PC-9 (cell line): ENCODE results near the gene UPB1. TPM values are rescaled to one million over a fixed set of nuclear protein-coding genes. Genes with fewer than 3 reads are reported as not detected.

ENCODE experiments used
- BruUV-seq: library from RNA; stranded (reverse); fragments of 400-500 nt; replicated peaks from 2 replicates; lab custom pipeline; 2021; lab: Mats Ljungman, UMichigan
- CTCF ChIA-PET: fragments of 300-600 bp; sonication (Branson Sonifier 250); formaldehyde crosslinking; loops from one replicate; lab custom pipeline; 2022; ENCODE audit warnings: antibody characterized with exemption; lab: Charles Lee
- POLR2A ChIA-PET: fragments of 300-600 bp; sonication (Branson Sonifier 250); formaldehyde crosslinking; loops from one replicate; lab custom pipeline; 2022; ENCODE audit warnings: antibody characterized with exemption; ENCODE audit not compliant: unreplicated experiment; lab: Charles Lee
- DNase-seq, 2 experiments: peaks; one replicate each; pipeline versions ENCODE4 v3.0.0 to v3.0.0-alpha.2; 2015 to 2022; ENCODE audit warnings: mixed read lengths in 1 of 2
- H2AFZ ChIP-seq: fragments of 200-600 bp; sonication (generic); 2 replicates; pipeline ENCODE4 v1.8.1; 2017; ENCODE audit warnings: antibody characterized with exemption
- H3F3A ChIP-seq: fragments of 200-600 bp; sonication (generic); 2 replicates; pipeline ENCODE4 v1.8.1; 2017; ENCODE audit warnings: antibody characterized with exemption, mild to moderate bottlenecking, low read depth; ENCODE audit not compliant: insufficient read depth
- H3K27ac ChIP-seq: fragments of 200-600 bp; sonication (generic); 2 replicates; pipeline ENCODE4 v1.6.1; 2016; ENCODE audit warnings: mixed run types
- H3K27me3 ChIP-seq: fragments of 200-600 bp; sonication (generic); 2 replicates; pipeline ENCODE4 v1.6.1; 2016; ENCODE audit warnings: low read depth, mixed run types; ENCODE audit not compliant: insufficient read depth
- H3K36me3 ChIP-seq: fragments of 200-600 bp; sonication (generic); 2 replicates; pipeline ENCODE4 v1.6.1; 2016; ENCODE audit warnings: low read depth, mixed run types
- H3K4me1 ChIP-seq: fragments of 200-600 bp; sonication (generic); replicated peaks from 2 replicates; pipeline ENCODE4 v1.6.1; 2016; ENCODE audit warnings: mixed run types; ENCODE audit not compliant: insufficient read depth
- H3K4me2 ChIP-seq: fragments of 200-600 bp; sonication (generic); 2 replicates; pipeline ENCODE4 v1.6.1; 2017; ENCODE audit warnings: mixed run types
- H3K4me3 ChIP-seq: fragments of 200-600 bp; sonication (generic); 2 replicates; pipeline ENCODE4 v1.6.1; 2016; ENCODE audit warnings: mixed run types
- H3K79me2 ChIP-seq: fragments of 200-600 bp; sonication (generic); 2 replicates; pipeline ENCODE4 v1.6.1; 2017; ENCODE audit warnings: low read depth, mixed run types
- H3K9me2 ChIP-seq: fragments of 200-600 bp; sonication (generic); 2 replicates; pipeline ENCODE4 v1.8.1; 2017; ENCODE audit warnings: mild to moderate bottlenecking; ENCODE audit not compliant: insufficient read depth
- H3K9me3 ChIP-seq: fragments of 200-600 bp; sonication (generic); 2 replicates; pipeline ENCODE4 v1.8.1; 2016; ENCODE audit warnings: low read depth; ENCODE audit not compliant: insufficient read depth
- H4K20me1 ChIP-seq: fragments of 200-600 bp; sonication (generic); 2 replicates; pipeline ENCODE4 v1.8.1; 2017; ENCODE audit not compliant: insufficient read depth
- CTCF ChIP-seq: fragments of 200-600 bp; sonication (generic); conservative IDR thresholded peaks from 2 replicates; pipeline ENCODE4 v1.6.1; 2017; ENCODE audit warnings: mixed run types, antibody characterized with exemption, mild to moderate bottlenecking, moderate library complexity
- EZH2 ChIP-seq: fragments of 200-600 bp; sonication (generic); IDR thresholded peaks from 2 replicates; pipeline ENCODE4 v1.8.0; 2017; ENCODE audit warnings: antibody characterized with exemption, low read depth
- intact Hi-C: fragments of 100-400 bp; cut with micrococcal nuclease; formaldehyde crosslinking; loops from one replicate; pipeline ENCODE4 v1.10.0; 2022; ENCODE audit not compliant: unreplicated experiment
- total RNA-seq: library from RNA; stranded (reverse); gene quantifications from 2 replicates; pipeline ENCODE4 v1.2.3, GENCODE V29; 2021

Gene UPB1
- total RNA-seq, 1 experiment from 2014 or later = 0.17 TPM

GRCh38 chr22:24510637-24511625 lies 15.8 kb downstream of the UPB1 start:
- Histone ChIP-seq H3K9me3 (no peaks in the 10 kb centered on the region), H3K36me3 (no peaks in the 10 kb centered on the region), H3K4me1 (peaks cover 51% of the 10 kb centered on the region), H3F3A (peaks cover 44% of the 10 kb centered on the region), H3K4me2 (peak overlapping the region; percentile 35), H2AFZ (no peak overlapping the region), H4K20me1 (no peaks in the 10 kb centered on the region), H3K27me3 (no peaks in the 10 kb centered on the region), H3K9me2 (no peaks in the 10 kb centered on the region), H3K4me3 (no peak overlapping the region), H3K79me2 (no peaks in the 10 kb centered on the region), H3K27ac (no peak overlapping the region)
- ChIA-PET POLR2A (no interaction called here), CTCF (interaction anchor here (0.7 kb wide), 1 partner anchor 9 kb away, joined by 3 read pairs; no protein-coding TSS in a partner anchor)
- TF ChIP-seq EZH2 (no peak), CTCF (no peak)
- intact Hi-C loops = no loop called here
- no TSS peak for BruUV-seq
- no peak for DNase-seq

GRCh38 chr22:24512043-24512442 lies 16.9 kb downstream of the UPB1 start:
- POLR2A ChIA-PET = no interaction called here
- no TSS peak for BruUV-seq
- CTCF ChIA-PET = interaction anchor here (0.7 kb wide), 2 partner anchors 11 to 190 kb away, joined by 3 to 5 read pairs; no protein-coding TSS in a partner anchor

More at GRCh38 chr22:24512043-24512442, 16.9 kb downstream of the UPB1 start:
- no peak for DNase-seq
- TF ChIP-seq CTCF (no peak), EZH2 (no peak)
- no peaks in the 10 kb centered on the region for H3K9me2 ChIP-seq
- peak overlapping the region; percentile 3; the same call in 1 of the 2 replicates for H3K4me2 ChIP-seq
- H2AFZ ChIP-seq = no peak overlapping the region
- no peaks in the 10 kb centered on the region for H3K79me2 ChIP-seq
- peaks cover 44% of the 10 kb centered on the region for H3F3A ChIP-seq
- H3K9me3 ChIP-seq = no peaks in the 10 kb centered on the region
- no peaks in the 10 kb centered on the region for H3K27me3 ChIP-seq
- no peaks in the 10 kb centered on the region for H4K20me1 ChIP-seq
- no peak overlapping the region for H3K4me3 ChIP-seq
- no peaks in the 10 kb centered on the region for H3K36me3 ChIP-seq
- no peak overlapping the region for H3K27ac ChIP-seq
- peaks cover 49% of the 10 kb centered on the region for H3K4me1 ChIP-seq
- intact Hi-C loops = no loop called here
